HCEC 1CT (cell line): ENCODE measurements around the gene C19orf85.
"Not testable (repeated sequence)": the region's sequence is repeated elsewhere in the genome, so short reads cannot be mapped to it uniquely, and the experiment has no call there.

Source experiments
- DNase-seq: peaks from one replicate; pipeline ENCODE4 v3.0.0-alpha.2; 2017

Gene C19orf85

DNA sequence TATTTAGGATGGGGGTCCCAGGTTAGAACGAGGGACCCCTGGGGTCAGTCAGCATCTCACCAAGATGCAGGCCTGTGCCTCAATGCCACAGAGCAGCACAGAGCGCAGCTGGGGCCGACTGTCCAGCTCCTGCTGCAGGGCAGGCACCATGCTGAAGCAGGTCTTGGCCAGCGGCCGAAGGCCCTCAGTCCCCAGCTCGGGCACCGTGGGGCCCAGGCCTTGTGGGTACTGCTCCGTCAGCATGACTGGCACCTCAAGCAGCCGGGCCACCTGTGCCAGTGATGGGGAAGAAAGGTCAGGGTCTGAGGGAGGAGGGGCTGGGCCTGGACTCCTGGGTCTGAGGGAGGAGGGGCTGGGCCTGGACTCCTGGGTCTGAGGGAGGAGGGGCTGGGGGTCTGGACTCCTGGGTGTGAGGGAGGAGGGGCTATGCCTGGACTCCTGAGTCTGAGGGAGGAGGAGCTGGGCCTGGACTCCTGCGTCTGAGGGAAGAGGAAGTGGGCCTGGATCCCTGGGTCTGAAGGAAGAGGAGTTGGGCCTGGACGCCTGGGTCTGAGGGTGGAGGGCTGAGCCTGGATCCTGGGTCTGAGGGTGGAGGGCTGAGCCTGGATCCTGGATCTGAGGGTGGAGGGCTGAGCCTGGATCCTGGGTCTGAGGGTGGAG lies 8.8 kb downstream of the C19orf85 start:
- DNase-seq, result no peak

DNA sequence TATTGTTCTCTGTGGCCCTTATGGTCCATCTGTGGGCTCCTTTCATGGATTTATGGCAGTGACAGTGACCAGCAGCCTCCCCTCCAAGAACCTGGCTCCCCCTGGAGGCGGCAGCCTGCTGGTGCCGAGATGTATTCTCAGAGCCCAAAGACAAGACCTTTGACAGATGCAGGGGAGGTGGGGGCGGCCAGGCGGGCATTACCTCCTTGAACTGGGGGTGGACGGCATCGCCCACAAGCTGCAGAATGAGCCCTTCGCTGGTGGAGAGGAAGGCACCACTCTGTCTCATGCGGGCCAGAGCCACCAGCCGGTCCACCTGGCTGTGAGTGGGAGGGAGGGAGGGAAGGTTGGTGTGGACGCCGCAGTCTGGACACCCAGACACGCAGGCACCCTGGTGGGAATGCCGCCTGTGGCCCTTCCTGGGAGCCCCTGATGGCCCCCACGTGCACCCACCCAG lies 9.7 kb downstream of the C19orf85 start:
- DNase-seq, result peak; percentile 56

DNA sequence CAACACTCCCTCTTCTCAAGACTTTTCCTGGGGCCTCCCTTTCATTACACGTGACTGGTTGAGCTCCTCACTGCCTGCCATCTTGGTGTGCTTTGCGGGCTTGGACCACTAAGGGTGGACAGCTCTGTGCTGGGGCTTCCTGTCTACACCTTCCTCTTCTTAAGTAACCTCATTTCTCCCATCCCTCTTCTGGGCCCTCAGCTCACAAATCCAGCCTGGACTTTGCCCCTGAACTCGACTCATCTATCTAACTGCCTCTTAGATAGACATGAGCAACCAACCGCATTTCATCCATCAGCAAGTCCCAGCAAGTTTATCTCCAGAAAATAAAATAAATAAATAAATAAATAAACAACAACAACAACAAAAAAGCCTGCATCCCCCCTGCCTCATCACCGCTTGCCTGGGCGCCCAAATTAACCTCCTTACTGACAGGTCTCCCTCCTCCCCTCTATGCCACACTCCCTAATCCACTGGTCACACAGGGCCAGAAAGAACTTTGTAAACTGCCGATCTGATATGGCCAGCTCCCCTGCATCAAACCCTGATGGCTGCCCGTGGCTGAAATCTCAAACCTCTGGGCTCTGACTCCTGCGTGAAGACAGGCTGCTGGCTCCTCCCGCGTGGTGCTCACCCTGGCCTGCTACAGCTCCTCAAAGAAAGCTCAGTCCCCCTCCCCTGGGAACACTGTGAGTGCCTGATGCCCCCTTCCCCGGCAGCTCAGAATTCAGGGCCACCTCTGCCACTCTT lies 10.9 kb downstream of the C19orf85 start:
- no peak for DNase-seq

DNA sequence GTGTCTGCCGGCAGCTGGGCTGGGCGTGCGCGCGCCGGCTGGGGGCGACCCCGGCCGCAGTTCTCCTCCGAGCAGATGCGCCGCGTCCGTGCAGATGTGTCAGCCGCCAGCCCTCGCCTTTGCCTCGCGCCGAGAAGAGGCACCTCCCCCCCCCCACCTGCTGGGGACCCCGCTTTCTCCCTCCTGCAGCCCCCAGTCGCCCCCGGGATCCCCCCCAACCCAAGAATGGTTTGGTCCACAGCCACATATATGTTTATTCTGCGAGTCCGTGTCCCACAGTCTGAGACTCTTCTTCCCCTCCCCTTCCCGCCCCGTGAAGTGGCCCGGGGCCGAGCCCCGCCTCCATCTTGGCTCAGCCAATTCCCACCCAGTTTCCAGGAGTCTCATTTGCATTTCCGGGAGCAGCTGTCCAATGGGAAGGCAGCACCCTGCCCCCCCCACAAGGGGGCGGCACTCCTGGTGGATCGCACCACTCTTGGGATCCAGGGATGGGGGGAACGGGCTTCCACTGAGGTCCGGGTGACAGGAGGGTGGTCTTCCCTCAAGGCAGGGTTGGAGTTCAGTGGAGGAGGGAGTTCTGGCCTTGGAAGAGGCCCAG lies 11.7 kb downstream of the C19orf85 start:
- DNase-seq, result peak; percentile 43

DNA sequence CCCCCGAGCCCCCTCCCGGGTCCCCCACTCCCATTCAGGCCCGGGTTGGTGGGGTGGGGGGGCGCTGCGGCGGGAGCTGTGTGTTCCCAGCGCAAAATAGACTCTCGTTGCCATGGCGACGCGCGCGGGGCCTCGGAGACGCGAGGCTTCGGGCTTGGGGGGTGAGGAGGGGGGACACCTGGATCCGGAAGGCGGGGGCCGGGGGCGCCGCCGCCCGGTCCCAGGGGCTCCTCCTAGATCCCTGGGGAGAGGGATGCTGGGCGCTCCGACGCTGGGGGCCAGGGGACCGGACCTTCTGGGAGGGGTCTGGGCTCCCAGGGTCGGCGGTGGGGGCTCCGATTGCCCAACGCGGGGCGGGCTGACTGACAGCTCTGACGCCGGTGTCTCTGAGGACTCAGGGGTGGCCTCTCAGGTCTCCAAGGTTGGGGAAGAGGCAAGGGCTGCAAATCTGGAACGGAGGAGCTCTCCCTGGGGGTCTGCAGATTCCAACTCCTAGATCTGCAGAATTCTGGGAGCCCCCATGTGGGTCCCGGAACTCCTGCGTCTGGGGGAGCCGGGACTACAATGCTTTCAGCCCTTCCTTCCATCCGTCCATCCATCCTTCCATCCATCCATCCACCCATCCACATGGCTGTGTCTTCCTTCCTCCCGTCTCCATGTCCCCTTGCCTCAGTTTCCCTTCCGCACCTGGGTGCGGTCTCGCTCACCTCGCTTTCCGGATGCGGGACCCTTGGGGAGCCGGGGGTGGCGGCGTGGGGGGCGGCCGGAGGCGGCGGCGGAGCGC lies 12.4 kb downstream of the C19orf85 start:
- DNase-seq, result no peak

DNA sequence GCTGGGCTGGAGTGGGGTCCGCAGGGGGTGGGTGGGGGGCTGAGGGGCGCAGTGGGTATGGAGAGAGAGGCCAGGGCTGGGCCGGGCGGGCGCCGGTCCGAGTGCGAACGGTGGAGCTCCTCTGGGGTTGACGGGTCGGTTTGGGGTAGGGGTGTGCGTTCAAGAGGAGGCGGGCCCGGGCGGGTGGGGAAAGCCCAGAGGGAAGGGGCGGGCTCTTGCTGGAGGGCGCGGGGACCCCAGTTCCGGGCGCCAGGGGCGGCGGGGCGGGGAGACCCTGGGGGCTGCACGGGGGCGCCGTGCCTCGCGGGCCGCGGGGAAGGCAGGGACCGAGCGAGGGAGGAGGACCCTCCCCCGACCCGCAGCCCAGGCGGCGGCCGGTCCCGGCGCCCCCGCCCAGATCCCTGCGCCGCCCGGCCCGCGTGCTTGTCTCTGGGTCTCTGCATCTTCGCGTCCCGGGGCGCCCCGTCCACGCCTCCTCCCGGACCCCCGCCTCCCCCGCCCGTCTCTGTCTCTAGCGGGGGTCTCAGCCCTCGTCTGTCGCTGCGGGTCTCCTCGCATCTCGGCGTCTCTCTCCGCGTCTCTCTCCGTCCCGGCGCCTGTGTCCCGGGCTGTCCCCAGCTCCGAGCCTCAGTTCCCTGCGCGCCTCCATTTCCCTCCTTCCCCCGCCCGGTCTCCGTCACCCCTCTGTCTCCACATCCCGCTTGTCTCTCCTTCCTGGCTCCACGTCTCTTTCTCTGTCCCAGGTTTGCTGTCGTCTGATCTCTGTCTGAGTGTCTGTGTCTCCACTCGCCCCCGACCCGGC lies 13.2 kb downstream of the C19orf85 start:
- DNase-seq, result no peak

DNA sequence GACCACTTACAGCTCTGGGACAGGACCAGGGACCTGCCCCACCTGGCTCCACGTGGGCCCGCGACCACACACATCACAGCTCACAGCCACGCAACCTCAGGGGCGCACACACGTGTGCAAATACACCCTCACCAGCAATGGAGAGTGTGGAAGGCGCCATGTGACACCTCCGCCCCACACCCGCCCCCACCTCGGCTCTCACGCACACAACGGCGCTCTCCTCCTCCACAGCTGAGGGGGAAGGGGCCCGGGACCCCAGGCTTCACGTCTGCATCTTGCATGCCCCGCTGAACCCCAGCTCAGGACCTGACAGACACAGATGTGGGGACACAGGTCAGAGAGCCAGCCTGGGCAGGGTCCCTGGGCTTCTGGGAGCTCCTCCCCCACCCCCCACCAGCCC lies 15.1 kb downstream of the C19orf85 start:
- DNase-seq, result no peak

DNA sequence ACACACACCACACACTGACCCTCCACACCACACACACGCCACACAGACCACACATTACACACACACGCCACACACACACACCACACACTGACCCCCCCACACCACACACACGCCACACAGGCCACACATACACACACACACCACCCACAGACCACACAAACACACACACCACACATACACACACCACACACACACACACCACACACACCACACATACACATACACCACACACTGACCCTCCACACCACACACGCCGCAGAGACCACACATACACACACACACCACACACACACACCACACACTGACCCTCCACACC lies 16.4 kb downstream of the C19orf85 start:
- DNase-seq, result not testable (repeated sequence)

DNA sequence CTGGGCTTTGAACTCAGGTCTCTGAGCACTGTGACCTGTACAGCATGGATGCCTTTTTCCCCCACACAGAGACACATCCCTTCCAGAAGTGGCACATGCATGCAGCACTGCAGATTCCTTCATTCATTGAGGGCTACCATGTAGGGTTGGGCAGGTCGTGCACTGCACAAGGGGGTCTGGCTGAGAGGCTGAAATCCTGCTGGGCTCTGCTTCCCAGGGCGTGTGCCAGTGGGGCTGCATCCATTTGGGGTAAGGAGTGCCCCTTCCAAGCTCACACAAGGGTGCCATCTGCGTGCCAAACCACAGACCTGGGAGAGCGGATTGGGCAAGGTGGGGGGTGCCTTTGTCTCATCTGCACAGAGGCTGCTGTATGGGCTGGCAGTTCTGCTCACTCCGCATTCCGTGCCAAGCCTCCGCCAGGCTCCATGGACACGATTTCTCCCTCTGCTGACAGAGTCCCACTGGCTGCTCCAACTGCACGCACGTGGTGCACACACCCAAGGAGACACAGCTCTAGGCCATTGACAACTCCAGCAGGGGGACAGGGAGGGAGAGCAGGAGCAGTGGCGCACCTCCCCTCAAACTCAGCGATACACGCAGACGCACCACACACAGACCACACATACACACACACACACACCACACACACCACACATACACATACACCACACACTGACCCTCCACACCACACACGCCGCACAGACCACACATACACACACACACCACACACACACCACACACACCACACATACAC lies 17.0 kb downstream of the C19orf85 start:
- DNase-seq, result no peak

DNA sequence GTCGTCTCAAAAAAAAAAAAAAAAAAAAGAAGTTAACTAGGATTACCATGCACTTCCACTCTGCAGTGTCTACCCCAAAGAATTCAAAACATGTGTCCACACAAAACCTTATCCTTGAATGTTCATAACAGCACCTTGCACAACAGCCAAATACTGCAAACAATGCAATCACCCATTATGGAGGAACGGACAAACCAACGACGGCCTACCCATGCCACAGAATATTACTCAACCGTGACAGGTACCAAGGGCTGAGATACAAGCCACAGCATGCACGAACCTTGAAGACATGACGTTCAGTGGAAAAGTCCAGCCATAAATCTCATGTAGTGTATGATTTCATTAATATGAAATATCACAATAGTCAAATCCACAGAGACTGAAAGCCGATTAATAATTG lies 18.5 kb downstream of the C19orf85 start:
- DNase-seq, result no peak

DNA sequence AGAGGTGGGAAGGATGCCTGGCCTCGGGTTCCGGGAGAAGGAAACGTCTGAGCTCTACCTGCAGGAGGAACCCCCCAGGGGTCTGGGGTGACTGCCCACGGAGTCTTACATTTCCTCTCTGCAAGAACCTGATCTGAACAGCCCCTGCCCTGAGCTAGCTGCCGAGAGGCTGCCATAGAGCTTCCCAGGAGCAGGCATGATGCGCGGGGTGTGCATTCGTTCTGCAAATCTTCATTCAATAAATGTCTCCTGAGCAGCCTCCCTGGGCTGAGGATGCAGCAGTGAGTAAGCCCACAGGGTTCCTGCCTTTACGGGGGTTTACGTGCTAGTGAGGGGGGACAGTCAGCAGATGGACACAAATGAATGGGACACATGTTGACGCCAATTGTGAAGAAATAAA lies 19.9 kb downstream of the C19orf85 start:
- no peak for DNase-seq

DNA sequence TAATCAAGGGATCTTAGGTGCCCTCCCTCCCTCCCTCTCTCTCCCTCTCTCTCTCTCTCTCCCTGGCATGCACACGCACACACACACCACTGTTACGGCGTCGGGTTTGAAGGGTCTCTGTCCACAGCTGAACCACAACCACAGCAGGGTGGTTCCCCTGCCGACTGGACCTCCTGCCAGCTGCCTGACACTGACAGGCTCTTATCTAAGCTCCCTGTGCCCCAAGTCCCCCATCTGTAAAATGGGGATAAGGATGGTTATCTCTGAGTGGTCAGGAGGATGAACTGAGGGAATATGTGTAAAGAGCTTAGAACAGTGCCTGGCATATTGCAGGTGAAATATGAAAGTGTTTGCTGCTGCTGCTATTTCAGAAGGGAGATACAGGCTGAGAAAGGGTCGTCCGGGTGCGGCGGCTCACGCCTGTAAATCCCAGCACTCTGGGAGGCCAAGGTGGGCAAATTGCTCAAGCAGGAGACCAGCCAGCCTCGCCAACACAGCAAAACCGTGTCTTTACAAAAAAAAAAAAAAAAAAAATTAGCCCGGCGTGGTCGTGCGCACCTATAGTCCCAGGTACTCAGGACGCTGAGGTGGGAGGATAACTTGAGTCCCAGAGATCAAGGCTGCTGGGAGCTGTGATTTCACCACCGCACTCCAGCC lies 20.6 kb downstream of the C19orf85 start:
- DNase-seq, result no peak

DNA sequence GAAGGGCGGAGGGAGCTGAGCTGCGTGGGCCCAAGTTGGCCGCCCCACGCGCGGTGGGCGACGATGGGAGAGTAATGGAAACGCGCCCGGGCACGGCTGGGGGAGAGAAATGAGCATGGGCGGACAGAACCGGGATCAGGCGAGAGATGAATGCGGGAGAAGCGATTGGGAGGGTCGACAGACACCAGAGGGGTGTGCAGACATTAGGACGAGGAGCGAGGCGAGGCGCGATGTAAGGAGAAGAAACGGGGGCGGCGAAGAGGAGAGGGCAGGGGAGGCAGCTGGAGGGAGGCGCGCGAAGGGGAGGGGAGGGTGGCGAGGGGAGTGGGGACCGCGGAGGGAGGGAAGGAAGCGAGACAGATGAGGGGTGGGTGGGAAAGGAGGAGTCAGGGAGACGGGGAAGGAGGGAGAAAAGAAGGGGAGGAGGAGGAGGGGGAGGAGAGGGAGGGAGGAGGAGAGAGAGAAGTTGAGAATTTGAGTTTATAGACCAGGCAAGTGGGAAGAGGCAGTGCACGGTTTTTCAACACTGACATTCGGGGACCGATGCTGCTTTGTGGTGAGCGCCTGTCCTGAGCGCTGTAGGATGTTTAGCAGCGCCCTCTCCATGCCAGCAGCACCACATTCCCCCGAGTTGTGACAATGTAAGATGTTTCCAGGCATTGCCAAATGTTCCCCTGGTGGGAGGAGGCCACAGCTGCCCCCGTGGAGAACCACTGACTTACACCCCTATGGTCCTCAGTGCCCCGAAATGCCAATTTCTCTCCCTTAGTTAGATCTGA lies 21.3 kb downstream of the C19orf85 start, which contains the start of gene SHISA7:
TSS of gene SHISA7 (minus strand) at position 256 of the 779 bp plus-strand sequence. CDS start 437 bp downstream, outside the sequence.
- DNase-seq, result no peak

DNA sequence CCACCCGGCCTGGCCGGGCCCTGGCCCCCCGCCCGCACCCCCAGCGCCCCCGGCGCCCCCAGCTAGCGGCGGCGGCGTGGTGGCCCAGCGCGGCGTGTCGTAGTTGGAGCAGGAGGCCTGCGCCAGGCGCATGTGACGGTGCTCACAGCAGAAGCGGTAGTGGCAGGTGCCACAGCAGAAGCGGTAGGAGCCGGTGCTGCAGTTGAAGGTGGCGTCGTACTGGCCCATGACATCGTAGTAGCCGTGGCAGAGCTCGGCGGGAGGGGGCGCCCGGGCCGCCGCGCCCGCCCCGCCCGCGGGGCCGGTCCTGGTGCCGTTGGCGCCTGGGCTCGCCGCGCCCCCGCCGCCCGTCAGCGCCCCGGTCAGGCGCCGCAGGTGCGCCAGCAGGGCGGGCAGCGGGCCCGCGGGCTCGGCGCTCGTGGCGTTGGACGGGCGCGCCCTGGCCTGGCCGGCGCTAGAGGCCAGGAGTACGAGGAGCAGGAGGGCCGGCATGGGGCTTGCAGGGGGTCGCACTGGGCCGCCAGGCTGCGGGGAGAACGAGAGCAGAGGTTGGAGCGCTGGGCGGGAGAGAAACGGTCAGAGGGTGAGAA lies 22.1 kb downstream of the C19orf85 start:
- no peak for DNase-seq

DNA sequence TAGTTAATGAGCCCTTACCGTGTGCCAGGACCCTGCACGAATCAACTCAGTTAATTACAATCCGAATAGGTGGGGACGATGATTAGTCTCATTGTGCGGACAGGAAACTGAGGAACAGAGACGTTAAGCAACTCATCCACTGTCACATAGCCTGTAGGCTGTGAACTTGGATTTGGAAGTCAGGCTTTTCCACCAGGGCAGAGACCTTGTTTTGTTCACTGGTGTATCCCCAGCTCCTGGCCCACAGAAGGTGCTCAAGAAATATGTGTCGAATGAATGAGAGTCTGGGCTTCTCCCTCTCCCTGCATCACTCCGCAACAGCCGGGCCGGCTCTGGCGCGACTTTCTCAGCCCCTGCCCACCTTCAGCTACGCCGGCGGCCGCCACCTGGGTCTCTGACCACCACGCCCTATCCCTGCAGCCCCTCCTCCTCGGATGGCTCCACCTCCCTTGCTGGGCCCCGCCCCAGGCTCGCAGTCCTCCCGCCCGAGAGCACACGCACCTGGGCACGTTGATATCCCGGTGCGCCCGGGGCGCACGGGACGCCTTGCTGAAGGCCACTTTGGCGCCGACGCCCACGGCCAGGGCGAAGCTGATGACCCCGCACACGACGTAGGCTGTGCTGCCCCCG lies 22.7 kb downstream of the C19orf85 start:
- no peak for DNase-seq

DNA sequence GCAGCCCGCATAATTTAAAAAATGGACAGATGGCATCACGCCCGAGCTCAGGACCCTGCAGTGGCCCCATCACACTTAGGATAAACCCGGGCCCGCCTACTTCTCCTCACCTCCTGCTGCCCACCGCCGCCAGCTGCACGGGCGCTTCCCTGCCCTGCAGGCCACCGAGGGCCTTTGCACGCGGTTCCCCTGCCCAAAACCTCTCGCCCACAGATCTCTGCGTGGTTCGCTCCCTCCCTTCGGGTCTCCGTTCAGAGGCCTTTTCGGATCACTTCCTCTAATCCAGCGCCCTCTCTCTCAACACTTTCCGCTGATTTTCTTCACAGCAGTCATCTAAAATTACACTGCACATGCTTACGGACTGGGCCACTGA lies 23.2 kb downstream of the C19orf85 start:
- no peak for DNase-seq

DNA sequence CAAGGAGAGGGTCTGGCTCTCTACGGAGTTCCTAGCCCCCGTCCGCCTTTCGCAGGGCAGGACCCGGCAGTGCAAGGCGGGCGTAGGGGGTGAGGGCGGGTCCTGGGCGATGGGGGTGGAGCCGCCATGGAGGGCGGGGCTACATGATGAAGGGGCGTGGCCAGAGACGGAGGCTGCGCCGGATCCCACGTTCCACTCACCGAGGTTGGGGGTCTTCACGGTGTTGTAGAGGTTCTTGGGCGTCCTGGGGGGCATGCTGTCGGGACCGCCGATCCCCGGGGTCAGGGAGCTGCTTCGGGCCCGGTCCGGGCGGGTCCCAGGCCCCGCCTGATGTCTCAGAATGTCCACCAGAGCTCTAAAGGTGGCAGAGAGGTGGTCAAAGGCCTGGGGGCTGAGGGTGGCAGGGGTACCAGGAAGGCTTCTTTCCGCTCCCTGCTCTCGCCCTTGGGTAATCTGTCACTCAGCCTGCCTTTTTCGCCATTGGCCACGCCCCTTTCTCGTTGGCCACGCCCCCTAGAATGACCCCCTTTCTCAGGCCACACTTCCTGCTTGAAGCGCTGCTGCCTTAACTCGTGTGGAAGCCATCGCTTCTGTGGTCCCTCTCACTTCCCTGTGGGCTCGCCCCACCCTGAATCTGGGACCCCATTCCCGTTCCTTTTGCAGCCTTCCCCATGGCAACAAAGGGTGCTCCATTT lies 24.0 kb downstream of the C19orf85 start:
- no peak for DNase-seq

DNA sequence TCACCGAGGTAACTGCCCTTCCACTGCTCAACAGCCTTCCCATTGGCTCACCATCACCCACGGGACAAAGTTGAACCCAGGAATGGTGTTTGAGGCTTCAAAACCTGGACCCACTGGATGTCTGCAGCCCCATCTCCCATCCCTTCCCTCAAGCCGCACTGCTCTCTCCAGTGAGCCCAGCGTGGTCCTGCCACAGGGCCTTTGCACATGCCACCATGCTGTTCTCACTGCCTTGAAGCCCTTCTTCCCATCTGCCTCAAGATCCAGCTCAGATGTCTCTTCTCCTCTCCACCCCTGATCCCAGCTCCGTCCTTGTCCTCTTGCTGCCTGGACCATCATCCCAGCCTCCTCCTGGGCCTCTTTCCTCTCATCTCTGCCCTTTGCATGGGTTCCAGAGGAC lies 25.5 kb downstream of the C19orf85 start:
- DNase-seq, result no peak

DNA sequence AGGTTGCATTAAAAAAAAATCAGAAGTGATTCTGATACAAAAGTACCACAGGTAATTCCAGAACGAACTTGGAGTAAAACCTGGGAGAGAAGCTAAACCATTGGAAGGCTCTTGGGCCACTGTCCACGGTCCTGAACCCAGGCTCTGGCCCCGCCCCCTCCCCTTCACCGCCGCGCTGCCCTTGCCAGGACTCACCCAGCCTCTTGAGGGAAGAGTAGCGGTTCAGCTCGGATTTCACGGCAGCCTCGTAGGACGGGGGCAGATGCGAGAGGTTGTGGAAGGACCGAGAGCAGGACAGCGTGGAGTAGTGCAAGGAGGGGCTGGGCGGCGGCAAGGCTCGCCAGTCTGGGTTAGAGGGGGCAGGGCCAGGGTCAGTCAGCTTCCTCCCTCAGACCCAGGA lies 27.1 kb downstream of the C19orf85 start:
- DNase-seq, result peak; percentile 23
